ENCODE measurements around the gene MRNIP.

MRNIP gene

GRCh38 chr5:179870403-179870903 lies 11.8 kb upstream of the MRNIP start:
- DNase-seq: peak; percentile 22

GRCh38 chr5:179869641-179870402 lies 11.2 kb upstream of the MRNIP start:
- no peak for DNase-seq

DNA sequence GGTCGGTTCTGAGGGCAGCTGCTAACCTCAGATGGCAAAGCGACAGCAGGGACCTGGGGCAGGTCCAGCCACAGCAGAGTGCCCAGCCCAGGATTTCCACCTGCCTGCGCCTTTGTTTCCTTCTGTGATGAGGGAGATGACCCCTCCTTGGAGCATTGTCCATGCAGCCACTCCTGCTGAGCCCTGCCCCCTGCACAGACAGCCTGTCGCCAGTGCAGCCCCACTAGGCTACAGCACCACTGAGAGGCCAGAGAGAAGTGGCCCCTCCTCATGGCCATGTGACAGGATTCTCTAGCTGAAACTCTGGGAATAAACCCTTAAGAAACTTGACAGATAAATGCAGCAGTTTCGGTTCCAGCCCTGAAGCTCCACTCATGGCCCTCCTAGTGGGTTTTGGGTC lies 10.5 kb upstream of the MRNIP start:
- no peak for DNase-seq

GRCh38 chr5:179868541-179868940 lies 9.9 kb upstream of the MRNIP start:
- DNase-seq: no peak

GRCh38 chr5:179867476-179867875 lies 8.9 kb upstream of the MRNIP start:
- no peak for DNase-seq

DNA sequence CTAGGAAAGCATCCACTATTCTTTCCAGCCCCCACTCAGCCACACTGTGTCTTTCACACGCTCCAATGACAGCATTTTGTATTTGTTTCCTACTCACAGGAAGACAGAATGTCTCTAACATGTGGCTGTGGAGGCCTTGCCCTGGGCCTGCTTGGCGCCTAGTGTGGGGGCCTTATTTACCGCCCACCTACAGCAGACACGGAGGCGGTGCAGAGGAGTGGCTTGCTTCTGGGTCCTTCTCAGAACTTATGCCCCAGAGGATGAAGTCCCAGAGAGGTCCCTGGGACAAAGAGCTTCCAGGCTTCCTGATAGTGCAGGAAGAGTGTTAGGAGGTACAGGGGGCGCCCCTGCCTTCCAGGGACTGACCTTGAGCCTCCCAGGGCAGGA lies 8.5 kb upstream of the MRNIP start:
- DNase-seq: no peak

DNA sequence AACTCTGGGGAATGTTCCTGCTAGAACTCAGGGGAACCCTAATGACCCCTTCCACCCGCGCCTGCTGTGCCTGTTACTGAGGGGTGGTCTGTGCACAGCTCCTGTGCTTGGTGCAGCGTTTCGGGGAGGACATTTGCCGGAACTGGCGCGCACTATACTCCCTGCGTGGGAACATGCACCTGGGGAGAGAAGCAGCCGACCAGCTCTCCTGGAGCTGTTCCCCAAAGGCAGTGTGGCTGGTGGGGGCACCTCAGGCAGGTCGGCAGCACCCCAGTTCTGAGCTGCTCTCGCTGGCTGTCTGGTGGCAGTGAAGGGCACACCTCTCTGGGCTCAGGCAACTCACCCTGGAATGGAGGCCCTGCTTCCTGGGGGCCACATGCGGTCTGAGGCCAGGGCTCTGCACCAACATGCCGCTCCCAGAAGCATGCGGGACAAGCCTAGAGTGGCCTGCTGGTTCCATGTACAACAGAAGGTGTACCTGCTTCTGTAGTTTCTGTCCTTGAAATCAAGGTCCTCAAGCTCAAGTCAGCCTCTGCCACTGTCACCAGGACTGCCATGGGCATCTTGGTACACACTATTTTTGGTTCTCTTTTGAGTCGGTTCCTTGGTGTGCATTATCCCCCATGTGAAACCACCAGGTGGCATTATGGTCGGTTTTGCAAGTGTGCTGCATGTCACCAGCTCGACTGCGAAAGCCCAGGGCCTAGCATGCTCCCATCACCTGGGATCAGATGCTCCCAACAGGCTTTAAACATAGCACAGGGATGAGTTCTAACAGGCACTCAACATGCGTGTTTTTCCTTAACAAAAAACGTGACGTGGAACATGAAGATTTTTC lies 7.8 kb upstream of the MRNIP start:
- peak; percentile 12 for DNase-seq

GRCh38 chr5:179865491-179866240 lies 7.0 kb upstream of the MRNIP start:
- DNase-seq: no peak

DNA sequence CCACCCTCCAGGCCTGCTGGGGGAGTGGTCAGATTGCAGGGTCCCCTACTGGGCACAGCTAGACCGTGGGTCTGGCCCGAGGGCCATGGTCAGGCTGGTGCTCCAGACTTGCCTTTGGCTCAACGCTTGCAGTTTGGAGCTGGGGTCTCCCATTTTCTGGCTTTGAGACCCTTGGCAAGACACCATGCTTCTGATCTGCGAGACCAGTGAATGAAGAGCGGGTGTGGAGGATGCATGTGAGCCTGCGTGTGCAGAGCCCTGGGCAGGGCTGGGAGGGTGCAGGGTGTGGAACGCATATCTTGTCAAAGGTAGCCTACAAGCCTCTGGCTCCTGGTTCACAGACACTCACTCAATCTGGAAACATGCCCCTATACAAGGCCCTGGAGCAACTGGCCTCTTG lies 6.1 kb upstream of the MRNIP start:
- DNase-seq: no peak

DNA sequence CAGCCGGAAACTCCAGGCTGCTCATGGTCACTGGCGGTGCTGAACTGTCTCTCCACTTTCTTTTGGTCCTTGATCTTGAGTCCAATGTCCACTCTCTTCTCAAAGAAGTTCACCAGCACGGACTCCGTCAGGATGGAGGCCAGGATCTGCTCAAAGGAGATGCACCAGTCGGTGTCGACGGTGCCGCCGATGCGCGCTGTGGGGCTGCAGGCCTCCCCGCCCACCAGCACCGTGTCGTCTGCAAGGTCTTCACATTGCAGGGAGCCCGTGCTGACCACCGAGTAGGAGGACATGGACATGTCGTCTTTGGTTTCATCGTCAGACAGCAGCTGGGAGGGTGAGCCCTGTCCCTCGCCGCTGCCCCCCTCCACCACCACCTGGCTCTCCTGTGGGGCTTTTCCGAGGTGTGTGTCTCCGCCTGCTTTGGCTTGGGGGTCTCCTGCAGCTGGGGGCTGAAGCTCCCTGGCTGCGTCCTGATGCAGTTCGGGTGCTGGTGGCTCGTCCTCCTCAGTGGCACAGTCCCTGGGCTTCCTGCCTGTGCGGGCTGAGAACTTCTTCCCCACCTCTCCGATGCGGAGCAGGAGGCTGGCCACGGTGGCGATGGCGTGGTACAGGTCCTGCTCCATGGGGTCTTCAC lies 5.0 kb upstream of the MRNIP start:
- DNase-seq: no peak

- no peak for DNase-seq
These were observed 4.3 kb upstream of the MRNIP start for GRCh38 chr5:179862891-179863290.

GRCh38 chr5:179862296-179862695 lies 3.7 kb upstream of the MRNIP start:
- DNase-seq: no peak

DNA sequence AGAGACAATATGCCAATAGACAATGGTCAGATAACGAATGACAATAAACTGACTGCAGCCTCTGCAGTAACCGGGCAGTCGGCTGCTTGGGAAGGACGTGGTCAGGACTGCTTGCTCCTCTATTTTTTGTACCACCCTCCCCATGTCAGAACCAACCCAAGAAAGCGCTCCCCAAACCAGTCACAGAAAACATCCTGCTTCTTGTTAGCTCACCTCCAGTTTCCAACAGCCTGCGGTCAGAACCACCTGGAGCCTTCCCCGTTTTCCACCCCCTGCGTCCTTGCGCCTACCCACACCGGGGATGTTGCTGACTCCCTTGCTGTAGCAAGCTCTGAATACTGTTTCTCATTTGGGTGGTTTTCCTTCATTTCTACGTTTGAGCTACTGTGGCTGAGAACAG lies 1.7 kb upstream of the MRNIP start:
- no peak for DNase-seq

GRCh38 chr5:179858241-179858585 lies 404 bp downstream of the MRNIP start:
- no peak for DNase-seq

DNA sequence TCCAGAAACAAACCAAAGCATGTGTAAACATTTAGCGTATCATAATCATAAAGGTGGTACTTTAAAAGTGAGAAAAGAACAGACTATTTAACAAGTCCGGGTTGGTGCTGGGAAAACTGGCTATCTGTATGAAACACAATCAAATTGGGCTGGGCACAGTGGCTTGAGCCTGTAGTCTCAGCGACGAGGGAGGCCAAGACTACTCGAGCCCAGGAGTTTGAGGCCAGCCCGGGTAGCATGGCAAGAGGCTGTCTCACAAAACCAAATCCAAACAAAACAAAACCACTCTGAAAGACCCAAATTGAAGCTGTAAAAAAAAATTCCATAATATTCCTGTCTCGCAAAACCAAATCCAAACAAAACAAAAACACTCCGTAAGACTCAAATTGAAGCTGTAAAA lies 4.3 kb downstream of the MRNIP start:
- DNase-seq: no peak

DNA sequence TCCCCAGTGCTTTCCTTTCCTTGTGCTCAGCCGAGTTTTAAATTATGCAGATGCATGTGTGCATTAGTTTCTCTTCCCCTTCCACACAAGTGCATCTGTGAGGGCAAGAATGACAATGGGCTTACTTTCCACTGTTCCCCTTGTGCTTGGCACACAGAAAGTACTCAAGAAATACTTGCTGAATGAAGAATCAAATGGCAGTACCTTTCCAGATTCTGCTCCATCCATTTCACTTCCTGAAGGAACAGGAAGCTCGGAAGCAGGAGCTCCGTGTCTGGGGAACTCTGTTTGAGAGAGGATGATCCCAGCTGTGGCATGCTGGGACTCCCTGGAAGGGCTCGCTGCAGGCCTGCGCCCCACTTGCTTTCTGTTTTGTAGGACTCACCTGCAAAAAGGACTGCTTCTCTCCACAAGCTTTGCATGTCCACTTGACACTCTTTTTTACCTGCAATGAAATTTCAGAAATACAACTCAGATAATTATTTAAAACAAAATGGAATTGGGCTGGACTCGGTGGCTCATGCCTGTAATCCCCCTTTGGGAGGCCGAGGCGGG lies 5.5 kb downstream of the MRNIP start:
- DNase-seq: peak; percentile 62

DNA sequence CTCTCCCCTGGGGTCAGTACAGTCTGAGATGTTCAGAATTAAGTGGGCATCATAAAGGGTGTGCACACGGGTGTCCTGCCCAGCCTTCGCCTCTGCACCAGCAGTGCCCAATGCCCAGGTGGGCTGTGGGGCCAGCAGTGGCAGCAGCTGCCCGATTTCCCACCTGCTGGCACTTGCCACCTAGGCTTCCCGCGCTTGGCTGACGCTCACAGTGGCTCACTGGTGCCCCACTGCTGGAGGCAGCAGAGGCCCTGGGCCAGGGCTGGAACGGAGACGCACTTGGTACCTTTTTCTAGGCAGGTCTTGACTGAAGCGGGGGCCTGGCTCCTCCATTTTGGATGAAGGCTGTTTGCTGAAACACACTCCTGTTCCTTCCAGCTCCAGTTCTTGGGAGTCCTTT lies 17.0 kb downstream of the MRNIP start:
- DNase-seq: no peak

- DNase-seq: no peak
These were observed 17.9 kb downstream of the MRNIP start for GRCh38 chr5:179840766-179841165.

DNA sequence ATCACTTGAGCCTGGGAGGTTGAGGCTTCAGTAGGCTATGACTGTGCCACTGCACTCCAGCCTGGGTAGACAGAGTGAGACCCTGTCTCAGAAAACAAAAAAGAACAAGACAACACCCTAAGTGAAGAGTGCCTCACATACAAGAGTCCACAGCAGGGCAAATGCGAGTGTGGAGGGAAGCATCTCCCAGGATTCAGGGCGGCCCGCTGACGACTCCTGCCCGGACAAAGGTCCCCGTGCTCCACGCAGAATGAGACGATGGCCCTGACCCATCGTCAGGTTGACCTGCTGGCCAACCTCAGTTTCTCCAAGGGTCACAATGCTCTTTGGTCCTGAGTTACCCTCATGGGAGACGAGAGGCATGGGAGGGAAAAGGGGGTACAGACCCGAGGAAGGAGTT lies 18.3 kb downstream of the MRNIP start:
- DNase-seq: no peak

GRCh38 chr5:179839328-179840256 lies 19.0 kb downstream of the MRNIP start:
- no peak for DNase-seq
